H9 (cell line): Measurements from ENCODE around the gene COQ8B. TPM values are rescaled to one million over a fixed set of nuclear protein-coding genes. Genes with fewer than 3 reads are reported as not detected.
"Not testable (repeated sequence)": the region's sequence is repeated elsewhere in the genome, so short reads cannot be mapped to it uniquely, and the experiment has no call there.

ENCODE experiments used
- DNase-seq: peaks from one replicate; pipeline ENCODE4 v3.0.0-alpha.2; 2017
- H2AFZ ChIP-seq: one replicate; pipeline ENCODE4 v1.6.1; 2013; ENCODE audit warnings: mild to moderate bottlenecking, low read length, control low read depth, moderate library complexity
- H2AK5ac ChIP-seq: 2 replicates; pipeline ENCODE4 v1.6.1; 2013; ENCODE audit warnings: low read length, control low read depth, mixed read lengths; ENCODE audit not compliant: insufficient read length
- H2BK120ac ChIP-seq: one replicate; pipeline ENCODE4 v1.6.1; 2013; ENCODE audit warnings: low read depth, mild to moderate bottlenecking, low read length, control low read depth, inconsistent platforms; ENCODE audit not compliant: poor library complexity, severe bottlenecking
- H2BK12ac ChIP-seq: 2 replicates; pipeline ENCODE4 v1.6.1; 2013; ENCODE audit warnings: low read length, control low read depth, mixed read lengths, low read depth; ENCODE audit not compliant: insufficient read length
- H2BK15ac ChIP-seq: 2 replicates; pipeline ENCODE4 v1.6.1; 2013; ENCODE audit warnings: low read depth, low read length, control low read depth
- H2BK20ac ChIP-seq: one replicate; pipeline ENCODE4 v1.6.1; 2013; ENCODE audit warnings: low read depth, mild to moderate bottlenecking, low read length, control low read depth, inconsistent platforms; ENCODE audit not compliant: poor library complexity, severe bottlenecking
- H2BK5ac ChIP-seq: 2 replicates; pipeline ENCODE4 v1.6.1; 2013; ENCODE audit warnings: low read length, control low read depth, mixed read lengths; ENCODE audit not compliant: insufficient read length
- H3K14ac ChIP-seq: 2 replicates; pipeline ENCODE4 v1.6.1; 2013; ENCODE audit warnings: low read length, control low read depth; ENCODE audit not compliant: insufficient read depth
- H3K18ac ChIP-seq: 2 replicates; pipeline ENCODE4 v1.6.1; 2013; ENCODE audit warnings: low read depth, mild to moderate bottlenecking, mixed read lengths, low read length, control low read depth; ENCODE audit not compliant: insufficient read length
- H3K23ac ChIP-seq: 2 replicates; pipeline ENCODE4 v1.6.1; 2013; ENCODE audit warnings: low read length, control low read depth, mixed read lengths, low read depth; ENCODE audit not compliant: insufficient read length
- H3K23me2 ChIP-seq: 2 replicates; pipeline ENCODE4 v1.6.1; 2013; ENCODE audit warnings: low read depth, mild to moderate bottlenecking, mixed read lengths, low read length, control low read depth; ENCODE audit not compliant: insufficient read length, poor library complexity, severe bottlenecking
- H3K27ac ChIP-seq: 2 replicates; pipeline ENCODE4 v1.5.1; 2013; ENCODE audit warnings: low read length, control low read depth, mixed read lengths, low read depth; ENCODE audit not compliant: insufficient read length
- H3K27me3 ChIP-seq: 2 replicates; pipeline ENCODE4 v1.6.1; 2013; ENCODE audit warnings: low read length, control low read depth, inconsistent platforms; ENCODE audit not compliant: insufficient read depth
- H3K4ac ChIP-seq: 2 replicates; pipeline ENCODE4 v1.6.1; 2013; ENCODE audit warnings: low read depth, mild to moderate bottlenecking, control low read depth, inconsistent platforms, low read length, moderate library complexity
- H3K4me1 ChIP-seq: 2 replicates; pipeline ENCODE4 v1.6.1; 2013; ENCODE audit warnings: low read length, control low read depth, inconsistent platforms; ENCODE audit not compliant: insufficient read depth
- H3K4me2 ChIP-seq: 2 replicates; pipeline ENCODE4 v1.6.1; 2013; ENCODE audit warnings: low read length, control low read depth, mixed read lengths; ENCODE audit not compliant: insufficient read length, insufficient read depth
- H3K56ac ChIP-seq: 2 replicates; pipeline ENCODE4 v1.6.1; 2013; ENCODE audit warnings: low read depth, mild to moderate bottlenecking, mixed read lengths, low read length, control low read depth; ENCODE audit not compliant: insufficient read length
- H3K79me1 ChIP-seq: 2 replicates; pipeline ENCODE4 v1.6.1; 2013; ENCODE audit warnings: low read depth, mild to moderate bottlenecking, moderate library complexity, low read length, control low read depth, inconsistent platforms; ENCODE audit not compliant: insufficient read depth, poor library complexity, severe bottlenecking
- H3K79me2 ChIP-seq: 2 replicates; pipeline ENCODE4 v1.6.1; 2013; ENCODE audit warnings: low read length, control low read depth, inconsistent platforms; ENCODE audit not compliant: insufficient read depth
- H3K9ac ChIP-seq: 2 replicates; pipeline ENCODE4 v1.6.1; 2013; ENCODE audit warnings: low read length, control low read depth, mixed read lengths; ENCODE audit not compliant: insufficient read length; ENCODE audit errors: extremely low read depth
- H3K9me3 ChIP-seq: one replicate; pipeline ENCODE4 v1.6.1; 2013; ENCODE audit warnings: low read depth, low read length, inconsistent platforms; ENCODE audit not compliant: control insufficient read depth
- H3T11ph ChIP-seq: one replicate; pipeline ENCODE4 v1.6.1; 2013; ENCODE audit warnings: mild to moderate bottlenecking, low read length, control low read depth, inconsistent platforms
- H4K20me1 ChIP-seq: one replicate; pipeline ENCODE4 v1.6.1; 2013; ENCODE audit not compliant: control insufficient read depth, insufficient read length, insufficient read depth
- H4K5ac ChIP-seq: 2 replicates; pipeline ENCODE4 v1.6.1; 2013; ENCODE audit warnings: low read depth, mild to moderate bottlenecking, mixed read lengths, low read length, control low read depth; ENCODE audit not compliant: insufficient read length
- H4K8ac ChIP-seq: replicated peaks from 2 replicates; pipeline ENCODE4 v1.6.1; 2013; ENCODE audit warnings: low read length, control low read depth, mixed read lengths, low read depth; ENCODE audit not compliant: insufficient read length
- H4K91ac ChIP-seq: 2 replicates; pipeline ENCODE4 v1.6.1; 2013; ENCODE audit warnings: low read depth, mild to moderate bottlenecking, moderate library complexity, mixed read lengths, low read length, control low read depth; ENCODE audit not compliant: insufficient read length
- H3K27ac Mint-ChIP-seq, 3 experiments: 2 replicates in 2 of 3; 3 replicates in 1 of 3; pipeline ENCODE4 v1.8.0; 2020 to 2021; ENCODE audit warnings: mixed read lengths in 3 of 3, mild to moderate bottlenecking in 1 of 3, moderate library complexity in 1 of 3
- H3K27me3 Mint-ChIP-seq: 2 replicates; pipeline ENCODE4 v1.8.0; 2021; ENCODE audit warnings: low read depth, mild to moderate bottlenecking, moderate library complexity, mixed read lengths
- H3K36me3 Mint-ChIP-seq, 3 experiments: 2 replicates in 2 of 3; 3 replicates in 1 of 3; pipeline ENCODE4 v1.8.0; 2020 to 2021; ENCODE audit warnings: low read depth in 3 of 3, mixed read lengths in 3 of 3; ENCODE audit not compliant: insufficient read depth in 1 of 3
- H3K4me1 Mint-ChIP-seq, 2 experiments: 2 replicates each; pipeline ENCODE4 v1.8.0; 2020; ENCODE audit warnings: mixed read lengths in 2 of 2
- H3K4me3 Mint-ChIP-seq, 2 experiments: 2 replicates in 1 of 2; 3 replicates in 1 of 2; pipeline ENCODE4 v1.8.0; 2020 to 2021; ENCODE audit warnings: mild to moderate bottlenecking in 2 of 2, mixed read lengths in 2 of 2, moderate library complexity in 1 of 2
- H3K9me3 Mint-ChIP-seq, 2 experiments: 2 replicates in 1 of 2; 3 replicates in 1 of 2; pipeline ENCODE4 v1.8.0; 2020; ENCODE audit warnings: mild to moderate bottlenecking in 2 of 2, mixed read lengths in 2 of 2, moderate library complexity in 1 of 2
- CTCF ChIP-seq: fragments of 200-600 bp; sonication (generic); conservative IDR thresholded peaks from 3 replicates; pipeline ENCODE4 v1.8.0; 2021; ENCODE audit warnings: antibody characterized with exemption, mild to moderate bottlenecking
- whole genome bisulfite sequencing: extraction: QIAGEN DNeasy Blood & Tissue Kit; methylation state at CpG from one replicate; pipeline ENCODE4 v1.1.7; 2013; ENCODE audit warnings: missing lambda C conversion rate, low lambda C conversion rate, mixed read lengths; ENCODE audit not compliant: insufficient read length; ENCODE audit errors: extremely low coverage; 5-methylcytosine and 5-hydroxymethylcytosine counted together
- total RNA-seq: library from RNA; stranded (reverse); gene quantifications from 2 replicates; pipeline ENCODE4 v1.2.1, GENCODE V29; 2021

The COQ8B gene
- total RNA-seq, 1 experiment from 2014 or later = 40.5 TPM

- no peak for DNase-seq
- Histone ChIP-seq H3K14ac (no peak overlapping the region; the same call in 1 of the 2 replicates), H3K18ac (no peak overlapping the region), H3K4ac (no peak overlapping the region), H4K91ac (no peak overlapping the region), H3K27me3 (no peaks in the 10 kb centered on the region; the same call in 1 of the 2 replicates), H2AK5ac (no peak overlapping the region), H2AFZ (no peak overlapping the region), H3K9me3 (no peaks in the 10 kb centered on the region), H4K20me1 (no peaks in the 10 kb centered on the region), H3K79me1 (no peaks in the 10 kb centered on the region), H3K56ac (no peak overlapping the region), H3K4me2 (no peak overlapping the region), H2BK12ac (no peak overlapping the region), H3K9ac (no peak overlapping the region), H4K5ac (no peak overlapping the region), H3T11ph (no peak overlapping the region), H2BK15ac (no peak overlapping the region), H4K8ac (no peak overlapping the region), H2BK20ac (no peak overlapping the region), H3K79me2 (no peaks in the 10 kb centered on the region), H3K23ac (no peak overlapping the region), H3K4me1 (no peaks in the 10 kb centered on the region), H2BK120ac (no peak overlapping the region), H3K23me2 (no peaks in the 10 kb centered on the region), H2BK5ac (no peak overlapping the region), H3K27ac (no peak overlapping the region)
- H3K4me3 Mint-ChIP-seq = no peak overlapping the region
- no CpG with 5 or more reads among the region's 8 CpGs for WGBS
- TF ChIP-seq CTCF = no peak
- H3K36me3 Mint-ChIP-seq = no peaks in the 10 kb centered on the region
- H3K4me1 Mint-ChIP-seq = peaks cover 0 to 6% of the 10 kb centered on the region in 2 experiments; a peak in 2 of 4 replicates
- no peaks in the 10 kb centered on the region for H3K9me3 Mint-ChIP-seq
- H3K27ac Mint-ChIP-seq = no peak overlapping the region
- peaks cover 6% of the 10 kb centered on the region for H3K27me3 Mint-ChIP-seq
These were observed 58.7 kb downstream of the COQ8B start for GRCh38 chr19:40658031-40658430.

- not testable (repeated sequence) for H3K23me2 ChIP-seq, H4K91ac ChIP-seq, H3K27ac ChIP-seq, H2AK5ac ChIP-seq, H3K14ac ChIP-seq, H3K18ac ChIP-seq, H3K56ac ChIP-seq, H2BK15ac ChIP-seq, H3K4me2 ChIP-seq, H3K9me3 Mint-ChIP-seq, H3K36me3 Mint-ChIP-seq, H4K20me1 ChIP-seq, H2BK5ac ChIP-seq, H2AFZ ChIP-seq, DNase-seq, H3K79me1 ChIP-seq, H3K9me3 ChIP-seq, H2BK120ac ChIP-seq, H2BK20ac ChIP-seq, H3K4ac ChIP-seq, H3K23ac ChIP-seq, H3T11ph ChIP-seq, H3K27me3 ChIP-seq, H3K27ac Mint-ChIP-seq, H3K79me2 ChIP-seq, H3K4me1 Mint-ChIP-seq, H3K9ac ChIP-seq, H4K5ac ChIP-seq, H3K4me1 ChIP-seq, H3K4me3 Mint-ChIP-seq, H2BK12ac ChIP-seq, H4K8ac ChIP-seq
- H3K27me3 Mint-ChIP-seq = peaks cover 14% of the 10 kb centered on the region
- WGBS = no CpG with 5 or more reads among the region's 7 CpGs
These were observed 61.0 kb downstream of the COQ8B start for GRCh38 chr19:40655684-40656083.
